Body of pancreas (tissue), 4 donors: ENCODE data around the gene TAF4B. TPM values are rescaled to one million over a fixed set of nuclear protein-coding genes. Genes with fewer than 3 reads are reported as not detected.
"Not testable (repeated sequence)": the region's sequence is repeated elsewhere in the genome, so short reads cannot be mapped to it uniquely, and the experiment has no call there.

Experiments
- ATAC-seq: fragments of 150-250 bp; one replicate; pipeline ENCODE4 v1.9.1; 2016
- DNase-seq, 4 donors: peaks; one replicate each; pipeline ENCODE4 v3.0.0-alpha.2; 2019
- H3K27ac ChIP-seq, 4 donors: fragments of 200-600 bp; sonication (generic); 1 replicate in 3 of 4; 2 replicates in 1 of 4; pipeline versions ENCODE4 v1.5.1 to v1.6.1; 2016 to 2019; ENCODE audit warnings: mild to moderate bottlenecking in 1 of 4, mixed read lengths in 1 of 4, moderate library complexity in 1 of 4
- H3K27me3 ChIP-seq, 2 donors: fragments of 200-600 bp; sonication (generic); one replicate each; pipeline ENCODE4 v1.6.0; 2016; ENCODE audit warnings: mild to moderate bottlenecking in 1 of 2
- H3K36me3 ChIP-seq, 2 donors: fragments of 200-600 bp; sonication (generic); replicated peaks in 1 of 2; 2 replicates each; pipeline ENCODE4 v1.5.1; 2016; ENCODE audit warnings: low read depth in 2 of 2; ENCODE audit not compliant: insufficient read depth in 1 of 2
- H3K4me1 ChIP-seq: fragments of 200-600 bp; sonication (generic); one replicate; pipeline ENCODE4 v1.6.0; 2016
- H3K4me3 ChIP-seq, 2 donors: fragments of 200-600 bp; sonication (generic); 1 replicate in 1 of 2; 2 replicates in 1 of 2; pipeline ENCODE4 v1.5.1; 2016 to 2019
- H3K9me3 ChIP-seq, 3 donors: fragments of 200-600 bp; sonication (generic); 1 replicate in 2 of 3; 2 replicates in 1 of 3; pipeline ENCODE4 v1.5.1; 2016
- CTCF ChIP-seq, 7 experiments: fragments of 450-650 bp in 4 of 7; fragments of 200-600 bp in 3 of 7; sonication (generic) in 3 of 7; IDR thresholded peaks; one replicate each; pipeline ENCODE4 v1.5.1; 2016 to 2019; ENCODE audit warnings: antibody characterized with exemption in 7 of 7
- POLR2A ChIP-seq, 3 donors: fragments of 450-650 bp; IDR thresholded peaks; one replicate each; pipeline ENCODE4 v1.6.1; 2016; ENCODE audit warnings: antibody characterized with exemption in 3 of 3, mild to moderate bottlenecking in 2 of 3
- WGBS, 2 donors: methylation state at CpG; one replicate each; pipeline ENCODE4 v1.1.5; 2017; 5-methylcytosine and 5-hydroxymethylcytosine counted together
- intact Hi-C: fragments of 100-400 bp; cut with DNase I; formaldehyde crosslinking; loops from one replicate; pipeline ENCODE4 v1.15.1; 2023
- total RNA-seq, 2 donors: library from RNA; depleted of rRNA; stranded (reverse); fragments of >200 nt; gene quantifications; one replicate each; pipeline ENCODE4 v1.1.0, GENCODE V29; 2016

Gene TAF4B
- total RNA-seq, 2 donors from 2014 or later, result 4.2 to 12.2 TPM

- TF ChIP-seq CTCF (IDR thresholded peaks at IDR 0.05) (no peak), POLR2A (IDR thresholded peaks at IDR 0.05) (no peak)
- Histone ChIP-seq H3K9me3 (no peaks in the 10 kb centered on the region), H3K27ac (no peak overlapping the region), H3K36me3 (no peaks in the 10 kb centered on the region), H3K27me3 (no peaks in the 10 kb centered on the region), H3K4me3 (no peak overlapping the region), H3K4me1 (no peaks in the 10 kb centered on the region)
- ATAC-seq (no peak), DNase-seq (no peak)
- whole genome bisulfite sequencing, 2 donors, result 72 to 87% methylated on average over 14 of the region's 14 CpGs
- intact Hi-C loops, result no loop called here
Measured at GRCh38 chr18:26255695-26256622, 29.7 kb downstream of the TAF4B start.

GRCh38 chr18:26258711-26259110, 32.5 kb downstream of the TAF4B start:
- no peaks in the 10 kb centered on the region for H3K27me3 ChIP-seq
- TF ChIP-seq POLR2A (IDR thresholded peaks at IDR 0.05), result no peak
- TF ChIP-seq CTCF (IDR thresholded peaks at IDR 0.05), result no peak
- H3K36me3 ChIP-seq, result no peaks in the 10 kb centered on the region
- ATAC-seq (no peak), DNase-seq (no peak)
- H3K4me1 ChIP-seq, result no peaks in the 10 kb centered on the region
- no peaks in the 10 kb centered on the region for H3K9me3 ChIP-seq
- H3K27ac ChIP-seq, result no peak overlapping the region
- intact Hi-C loops, result no loop called here
- WGBS, 2 donors, result 98 to 100% methylated on average over 3 of the region's 3 CpGs
- no peak overlapping the region for H3K4me3 ChIP-seq

GRCh38 chr18:26259416-26259815, 33.2 kb downstream of the TAF4B start:
- H3K9me3 ChIP-seq, H3K27me3 ChIP-seq, ATAC-seq, H3K27ac ChIP-seq, DNase-seq, H3K4me1 ChIP-seq, intact Hi-C loops, H3K4me3 ChIP-seq, H3K36me3 ChIP-seq: not testable (repeated sequence)
- WGBS, 2 donors, result 81 to 100% methylated on average over 2 to 3 of the region's 4 CpGs

- Histone ChIP-seq H3K27ac (no peak overlapping the region), H3K4me1 (peaks cover 3% of the 10 kb centered on the region), H3K27me3 (no peaks in the 10 kb centered on the region), H3K9me3 (no peaks in the 10 kb centered on the region), H3K36me3 (no peaks in the 10 kb centered on the region), H3K4me3 (no peak overlapping the region)
- 88 to 92% methylated on average over 4 of the region's 4 CpGs for WGBS, 2 donors
- no peak for ATAC-seq
- DNase-seq, result no peak
- intact Hi-C loops, result no loop called here
- no peak for TF ChIP-seq CTCF (IDR thresholded peaks at IDR 0.05)
- TF ChIP-seq POLR2A (IDR thresholded peaks at IDR 0.05), result no peak
Measured at GRCh38 chr18:26262156-26262555, 35.9 kb downstream of the TAF4B start.

- no peaks in the 10 kb centered on the region for H3K27me3 ChIP-seq
- TF ChIP-seq CTCF (IDR thresholded peaks at IDR 0.05), result no peak
- TF ChIP-seq POLR2A (IDR thresholded peaks at IDR 0.05), result no peak
- H3K4me3 ChIP-seq, result no peak overlapping the region
- H3K4me1 ChIP-seq, result peaks cover 15% of the 10 kb centered on the region
- peak overlapping the region in 1 of 4 donors; percentile 14 for H3K27ac ChIP-seq
- intact Hi-C loops, result no loop called here
- DNase-seq (peak in 1 of 4 donors; percentile 3), ATAC-seq (no peak)
- no peaks in the 10 kb centered on the region for H3K9me3 ChIP-seq
- no peaks in the 10 kb centered on the region for H3K36me3 ChIP-seq
- WGBS, 2 donors, result 16 to 27% methylated on average over 4 of the region's 4 CpGs
Measured at GRCh38 chr18:26267357-26267930, 41.2 kb downstream of the TAF4B start.
